Measurements from ENCODE around the gene DCTN3.

DNA sequence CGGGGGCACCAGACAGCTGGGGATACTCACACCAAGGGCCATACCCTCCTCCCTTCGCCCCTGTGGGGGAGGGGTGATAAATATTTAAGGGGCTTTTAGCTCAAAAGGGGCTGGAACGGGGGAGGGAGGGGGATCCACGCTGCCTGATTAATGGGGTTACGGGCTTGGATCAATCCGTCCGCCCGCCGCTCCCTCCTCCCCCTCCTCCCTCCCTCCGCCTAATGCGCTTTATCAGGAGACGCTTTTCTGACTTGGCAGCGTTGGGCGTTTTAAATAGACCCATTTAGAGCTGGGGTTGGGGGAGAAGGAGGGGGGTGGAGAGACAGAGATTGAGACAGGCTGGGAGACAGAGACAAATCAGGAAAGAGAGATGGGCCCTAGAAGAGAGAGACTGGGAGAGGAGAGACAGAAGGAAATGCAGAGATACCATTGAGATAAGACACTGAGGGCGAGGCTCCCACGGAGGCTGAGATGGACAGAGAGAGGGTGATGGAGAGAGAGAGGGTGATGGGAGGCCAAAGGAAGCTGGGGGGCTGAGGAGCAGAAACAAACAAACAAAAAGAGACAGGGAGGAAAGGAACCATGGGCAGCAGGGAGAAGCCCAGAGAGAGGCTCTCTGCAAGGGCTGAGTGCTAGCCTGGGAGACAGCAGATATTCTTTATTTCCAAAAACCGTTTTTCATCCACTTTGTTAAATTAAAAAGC lies 41.0 kb downstream of the DCTN3 start:
- TF ChIP-seq POLR2A (IDR thresholded peaks at IDR 0.05): no peak
- TF ChIP-seq CTCF (IDR thresholded peaks at IDR 0.05): no peak
- no peak for TF ChIP-seq POLR2AphosphoS5 (IDR thresholded peaks at IDR 0.05)
